Hippocampal formation (tissue), 2 donors: ENCODE data around the gene SRSF6.
"Not testable (repeated sequence)": the region's sequence is repeated elsewhere in the genome, so short reads cannot be mapped to it uniquely, and the experiment has no call there.

Source experiments
- DNase-seq, 2 donors: peaks; one replicate each; lab custom pipeline; 2025; lab: John Stamatoyannopoulos, UW

The SRSF6 gene

GRCh38 chr20:43457640-43458421 is at the start of gene SRSF6:
SRSF6 (plus strand) TSS chr20:43457896; CDS start chr20:43458034, 138 bp downstream.
- DNase-seq = peak; percentile 92 to 97

DNA sequence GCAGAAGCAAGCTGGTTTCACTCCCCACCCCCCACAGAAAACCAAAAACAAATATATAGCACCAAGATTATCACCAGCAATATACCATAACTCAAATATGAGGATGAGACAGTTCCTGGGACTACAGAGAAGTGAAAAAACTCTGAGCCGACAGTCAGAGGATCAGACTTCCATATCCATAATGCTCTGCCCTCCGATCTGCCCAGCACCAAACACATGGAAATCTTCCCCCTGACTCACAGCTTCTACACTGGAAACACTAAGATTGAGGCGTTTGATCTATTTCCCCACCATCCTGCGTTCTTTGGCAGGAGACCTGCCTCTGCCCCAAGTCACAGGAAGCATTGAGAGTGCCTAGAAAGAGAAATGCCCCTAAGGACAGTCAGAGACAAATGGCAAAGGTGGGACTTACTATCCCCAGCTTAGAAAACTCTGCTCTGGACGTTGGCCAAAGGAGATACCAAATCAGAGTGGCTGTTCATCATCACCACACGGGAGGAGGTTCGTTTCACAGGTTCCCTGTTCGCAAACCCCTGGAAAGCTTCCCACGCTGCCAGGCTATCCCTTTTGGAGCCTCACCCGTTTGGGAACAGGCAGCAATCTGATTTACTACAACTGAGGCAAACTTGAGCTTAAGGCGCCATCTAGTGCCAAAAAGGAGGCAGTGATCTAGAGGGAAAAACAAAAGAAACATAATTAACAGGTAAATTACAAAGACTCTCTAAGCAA is 48.7 kb upstream of the SRSF6 start:
- DNase-seq = no peak

- no peak for DNase-seq
Measured at GRCh38 chr20:43409577-43409913, 48.2 kb upstream of the SRSF6 start.

DNA sequence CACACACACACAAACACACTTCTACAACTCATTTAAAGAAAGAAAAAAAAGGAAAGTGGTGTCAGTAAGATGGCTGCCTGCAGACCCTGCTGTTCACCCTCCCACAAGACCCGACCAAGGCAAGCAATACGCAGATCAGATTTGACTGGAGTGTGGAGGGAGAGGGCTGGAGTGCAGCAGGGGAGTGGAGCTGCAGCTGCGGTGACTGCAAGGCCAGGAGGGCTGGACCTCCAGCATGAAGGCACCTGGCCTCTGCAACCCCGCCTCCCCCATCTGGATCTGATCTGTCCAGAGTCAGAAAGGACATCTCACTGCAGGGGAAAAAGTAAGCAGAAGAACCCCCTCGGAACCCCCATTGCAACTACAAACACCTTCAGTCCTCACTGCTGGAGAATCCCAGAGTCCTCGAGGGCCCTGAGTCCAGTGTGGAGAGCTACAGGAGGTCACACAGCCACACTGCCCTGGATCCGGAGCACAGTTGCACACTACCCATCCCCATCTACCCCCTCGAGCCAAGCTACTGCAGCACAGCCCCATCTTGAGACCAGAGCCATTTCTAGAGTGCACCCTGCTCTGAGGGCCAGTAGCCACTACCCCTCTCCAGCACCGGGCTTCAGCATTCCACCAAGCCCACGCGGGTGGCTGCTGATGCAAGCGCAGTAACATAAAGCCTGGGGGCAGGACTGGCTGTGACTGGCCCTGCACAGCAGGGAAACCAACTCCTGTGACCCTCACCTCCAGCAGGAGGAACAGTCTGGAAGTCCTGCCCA is 41.9 kb upstream of the SRSF6 start:
- no peak for DNase-seq

DNA sequence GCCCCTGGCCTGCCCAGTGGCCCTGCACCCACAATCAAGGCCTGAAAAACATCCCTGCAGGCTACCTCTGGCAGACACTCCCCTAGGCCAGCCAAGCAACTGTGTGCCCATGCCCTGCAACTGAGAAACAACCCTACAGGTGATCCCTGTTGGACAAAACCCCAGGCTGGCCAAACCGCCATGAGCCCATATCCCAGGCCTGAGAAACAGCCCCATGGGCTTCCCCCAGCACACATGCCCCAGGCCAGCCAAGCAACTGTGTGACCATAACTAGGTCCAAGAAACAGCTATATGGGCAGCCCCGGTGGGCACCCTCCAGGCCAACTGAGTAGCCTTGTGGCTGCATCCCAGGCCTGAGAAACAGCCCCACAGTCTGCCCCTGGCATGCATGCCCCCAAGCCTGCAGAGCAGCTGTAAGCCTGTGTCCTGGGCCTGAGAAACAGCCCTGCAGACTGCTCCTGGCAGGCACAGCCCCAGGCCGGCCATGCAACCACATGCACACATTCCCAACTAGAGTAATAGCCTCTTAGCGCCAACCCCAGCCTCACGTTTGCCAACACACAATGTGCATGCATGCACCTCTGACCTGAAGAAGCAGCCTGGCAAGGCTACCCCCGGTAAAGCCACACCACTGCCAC is 41.0 kb upstream of the SRSF6 start:
- no peak for DNase-seq

GRCh38 chr20:43420192-43420591 is 37.5 kb upstream of the SRSF6 start:
- DNase-seq = no peak

DNA sequence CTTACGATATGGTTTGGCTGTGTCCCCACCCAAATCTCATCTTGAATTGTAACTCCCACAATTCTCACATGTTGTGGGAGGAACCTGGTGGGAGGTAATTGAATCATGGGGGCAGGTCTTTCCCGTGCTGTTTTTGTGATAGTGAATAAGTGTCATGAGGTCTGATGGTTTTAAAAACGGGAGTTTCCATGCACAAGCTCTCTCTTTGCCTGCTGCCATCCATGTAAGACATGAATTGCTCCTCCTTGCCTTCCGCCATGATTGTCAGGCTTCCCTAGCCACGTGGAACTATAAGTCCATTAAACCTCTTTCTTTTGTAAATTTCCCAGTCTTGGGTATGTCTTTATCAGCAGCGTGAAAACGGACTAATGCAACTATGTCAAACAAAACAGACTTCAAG is 36.8 kb upstream of the SRSF6 start:
- not testable (repeated sequence) for DNase-seq

GRCh38 chr20:43426172-43426571 is 31.5 kb upstream of the SRSF6 start:
- DNase-seq = no peak

DNA sequence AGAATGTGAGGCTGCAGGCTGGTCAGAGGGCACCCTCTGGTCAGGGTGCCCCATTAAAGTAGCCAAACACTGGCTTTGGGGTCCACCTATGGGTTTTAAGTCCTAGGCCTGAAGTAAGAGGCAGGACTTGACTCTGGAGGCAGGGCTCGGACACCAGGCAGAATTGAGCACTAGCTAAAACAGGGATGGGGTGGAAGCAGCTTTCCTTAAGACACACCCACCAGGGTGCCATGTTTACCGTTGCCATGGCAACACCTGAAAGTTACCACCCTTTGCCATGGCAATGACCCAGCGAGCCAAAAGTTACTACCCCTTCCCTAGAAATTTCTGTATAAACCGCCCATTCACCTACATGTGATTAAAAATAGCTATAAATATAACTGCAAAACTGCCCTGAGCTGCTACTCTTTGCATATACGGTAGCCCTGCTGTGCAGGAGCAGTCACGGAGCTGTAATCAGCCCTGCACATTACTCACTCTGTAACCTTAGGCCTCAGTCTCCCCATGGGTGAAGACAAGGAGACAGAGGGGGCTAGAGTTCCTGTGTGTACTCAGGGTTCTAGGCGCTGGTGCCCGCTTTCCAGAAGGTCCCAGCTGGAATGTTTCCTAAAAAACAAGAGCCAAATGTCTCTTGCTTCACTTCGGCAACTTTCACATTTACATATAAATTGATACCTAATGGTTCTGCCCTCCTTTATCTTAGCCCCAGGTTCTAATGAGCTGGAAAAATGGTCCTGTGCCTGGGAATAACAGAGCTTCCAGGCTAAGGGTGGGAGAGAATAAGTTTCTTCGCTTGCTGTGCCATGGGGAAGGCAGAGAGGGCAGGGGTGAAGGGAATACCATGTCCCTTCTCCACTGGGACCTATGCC is 27.2 kb upstream of the SRSF6 start:
- DNase-seq = no peak

DNA sequence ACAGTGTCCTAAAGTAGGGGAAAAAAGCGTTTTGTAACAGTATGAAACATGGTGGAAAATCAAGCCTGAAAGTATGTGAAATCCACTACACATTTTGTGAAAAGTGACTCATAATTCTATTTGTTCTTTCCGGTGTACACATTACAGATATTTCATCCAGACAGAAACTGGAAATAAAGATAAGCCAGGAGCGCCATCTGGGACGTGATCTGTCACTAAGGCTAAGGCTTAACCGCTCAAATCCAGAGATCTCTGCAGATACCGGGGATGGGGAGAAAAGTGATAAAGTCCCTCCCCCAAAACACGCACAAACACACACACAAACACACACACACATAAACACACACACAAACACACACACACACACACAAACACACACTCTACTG is 26.6 kb upstream of the SRSF6 start:
- peak in 1 of 2 donors; percentile 7 for DNase-seq

DNA sequence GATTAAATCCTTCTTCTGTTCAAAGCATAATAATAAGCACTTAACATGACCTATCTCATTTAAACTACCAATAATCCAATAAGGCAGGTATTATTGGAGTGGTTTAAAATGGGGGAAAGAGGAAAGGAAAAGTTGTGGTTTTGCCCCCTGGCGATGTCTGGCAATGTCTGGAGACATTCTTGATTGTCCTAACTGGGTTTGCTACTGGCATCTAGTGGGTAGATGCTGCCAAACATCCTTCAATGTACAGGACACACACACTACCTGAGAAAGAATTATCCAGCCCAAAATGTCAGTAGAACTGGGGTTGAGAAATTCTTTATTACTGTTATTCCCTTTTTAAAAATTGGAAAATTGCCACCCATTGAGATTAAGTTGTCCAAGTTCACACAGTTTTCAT is 25.2 kb upstream of the SRSF6 start:
- no peak for DNase-seq

- no peak for DNase-seq
Measured at GRCh38 chr20:43433250-43433854, 24.3 kb upstream of the SRSF6 start.

- DNase-seq = no peak
Measured at GRCh38 chr20:43434565-43434964, 23.1 kb upstream of the SRSF6 start.

GRCh38 chr20:43438578-43439316 is 18.9 kb upstream of the SRSF6 start:
- DNase-seq = no peak

GRCh38 chr20:43440531-43440930 is 17.2 kb upstream of the SRSF6 start:
- DNase-seq = no peak

- no peak for DNase-seq
Measured at GRCh38 chr20:43442282-43442880, 15.3 kb upstream of the SRSF6 start.

GRCh38 chr20:43444107-43444506 is 13.6 kb upstream of the SRSF6 start:
- DNase-seq = no peak

DNA sequence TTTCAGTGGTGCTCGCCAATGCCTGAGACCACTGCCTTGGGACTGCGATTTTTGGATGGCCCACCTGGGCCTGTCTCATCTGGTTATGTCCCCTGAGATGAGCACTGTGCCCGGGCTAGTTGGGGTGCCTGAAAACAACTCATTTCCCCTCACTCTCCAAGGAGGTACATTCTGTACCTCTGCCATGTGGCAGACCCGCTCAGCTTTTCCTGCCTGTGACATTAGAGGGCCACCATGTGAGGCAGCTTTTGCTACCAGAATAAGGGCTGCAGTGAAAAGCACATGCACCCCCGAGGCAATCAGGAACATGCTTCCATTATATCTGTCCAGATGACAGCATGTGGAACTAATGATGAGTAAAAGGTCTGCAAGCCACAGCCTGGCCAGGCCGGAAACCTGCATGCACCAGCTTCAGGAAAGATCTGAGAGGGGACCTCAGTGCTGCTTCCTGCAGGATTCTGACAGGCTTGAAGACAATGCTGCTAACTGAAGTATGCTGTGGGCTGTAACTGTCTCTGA is 11.3 kb upstream of the SRSF6 start:
- no peak for DNase-seq

DNA sequence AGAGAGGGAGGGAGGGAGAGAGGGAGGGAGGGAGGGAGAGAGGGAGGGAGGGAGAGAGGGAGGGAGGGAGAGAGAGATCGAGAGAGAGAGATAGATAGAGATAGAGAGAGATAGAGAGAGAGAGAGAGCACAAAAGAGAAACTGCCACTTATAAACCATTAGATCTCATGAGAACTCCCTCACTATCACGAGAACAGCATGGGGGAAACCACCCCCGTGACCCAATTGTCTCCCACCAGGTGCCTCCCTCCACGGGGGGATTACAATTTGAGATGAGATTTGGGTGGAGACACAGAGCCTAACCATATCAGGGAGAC is 9.3 kb upstream of the SRSF6 start:
- not testable (repeated sequence) for DNase-seq
